Esophagus (tissue), 2 donors: ENCODE data around the gene TMEM209. TPM values are rescaled to one million over a fixed set of nuclear protein-coding genes. Genes with fewer than 3 reads are reported as not detected.

Source experiments
- H3K27ac ChIP-seq, 2 donors: one replicate each; pipeline ENCODE4 v1.5.1; 2013; ENCODE audit warnings: low read depth in 2 of 2, mild to moderate bottlenecking in 2 of 2, inconsistent platforms in 1 of 2, low read length in 1 of 2, moderate library complexity in 1 of 2
- H3K27me3 ChIP-seq, 2 donors: one replicate each; pipeline ENCODE4 v1.6.1; 2013; ENCODE audit warnings: low read length in 2 of 2, control low read depth in 1 of 2, mild to moderate bottlenecking in 1 of 2; ENCODE audit not compliant: insufficient read depth in 2 of 2, control insufficient read depth in 1 of 2
- H3K36me3 ChIP-seq, 2 donors: one replicate each; pipeline ENCODE4 v1.6.1; 2013; ENCODE audit warnings: low read length in 1 of 2; ENCODE audit not compliant: control insufficient read depth in 2 of 2, insufficient read depth in 2 of 2
- H3K4me1 ChIP-seq, 2 donors: one replicate each; pipeline ENCODE4 v1.6.1; 2013; ENCODE audit warnings: low read length in 1 of 2; ENCODE audit not compliant: control insufficient read depth in 2 of 2, insufficient read depth in 2 of 2
- H3K4me3 ChIP-seq, 2 donors: one replicate each; pipeline ENCODE4 v1.5.1; 2013; ENCODE audit warnings: low read length in 2 of 2, mild to moderate bottlenecking in 2 of 2, low read depth in 1 of 2, moderate library complexity in 1 of 2
- H3K9me3 ChIP-seq, 2 donors: one replicate each; pipeline ENCODE4 v1.6.1; 2013; ENCODE audit warnings: mild to moderate bottlenecking in 2 of 2, low read depth in 1 of 2, low read length in 1 of 2, moderate library complexity in 1 of 2; ENCODE audit not compliant: control insufficient read depth in 2 of 2, insufficient read depth in 1 of 2
- WGBS, 2 donors: extraction: QIAGEN DNeasy Blood & Tissue Kit; methylation state at CpG; one replicate each; pipeline ENCODE4 v1.1.7; 2013; 5-methylcytosine and 5-hydroxymethylcytosine counted together
- polyA plus RNA-seq, 2 donors: library from polyadenylated mRNA; stranded (reverse); fragments of 200-250 nt; gene quantifications; one replicate each; pipeline ENCODE4 v1.2.3, GENCODE V29; 2013
- donor health status: healthy with polysubstance abuse.
- donor health status: Bipolar disorder and iron deficiency.

The TMEM209 gene
- polyA plus RNA-seq, 2 donors = 4.0 to 4.2 TPM

DNA sequence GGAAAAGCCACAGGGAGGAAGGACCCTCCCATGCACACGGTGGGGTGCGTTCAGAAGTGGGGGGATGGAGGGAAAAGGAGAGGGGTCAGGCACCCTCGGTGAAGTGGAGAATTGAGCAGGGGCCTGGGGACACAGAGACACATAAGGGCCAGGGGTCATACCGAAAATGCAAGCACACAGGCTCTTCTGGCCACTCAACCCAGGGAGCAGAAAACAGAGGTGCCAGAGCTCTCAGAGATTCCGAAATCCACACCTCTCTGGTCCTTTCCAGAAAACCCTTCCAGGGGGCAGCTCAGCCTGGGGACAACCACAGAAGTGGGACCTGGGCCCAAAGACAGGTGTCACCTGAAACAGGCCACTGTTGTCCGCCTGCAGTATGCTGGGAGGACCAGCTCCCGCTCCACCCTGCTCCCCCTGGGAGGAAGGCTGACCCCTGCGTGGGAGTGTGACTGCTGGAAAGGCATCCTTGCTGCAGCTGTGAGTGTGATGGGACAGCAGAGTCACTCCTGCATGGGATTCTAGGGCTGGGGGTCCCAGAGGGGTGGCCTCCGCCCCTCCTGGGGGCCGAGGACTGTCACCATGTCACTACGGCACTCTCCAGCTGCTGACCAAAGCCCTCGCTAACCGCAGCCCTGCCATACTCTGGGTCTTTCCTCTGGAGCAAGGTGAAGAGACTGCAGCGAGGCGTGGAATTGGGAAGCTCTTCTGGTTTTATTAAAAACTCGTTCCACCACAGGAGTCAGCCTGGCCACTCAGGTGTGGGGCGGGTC lies 63.1 kb downstream of the TMEM209 start:
- H3K9me3 ChIP-seq = no peaks in the 10 kb centered on the region
- 70 to 75% methylated on average over 17 of the region's 17 CpGs for WGBS, 2 donors

DNA sequence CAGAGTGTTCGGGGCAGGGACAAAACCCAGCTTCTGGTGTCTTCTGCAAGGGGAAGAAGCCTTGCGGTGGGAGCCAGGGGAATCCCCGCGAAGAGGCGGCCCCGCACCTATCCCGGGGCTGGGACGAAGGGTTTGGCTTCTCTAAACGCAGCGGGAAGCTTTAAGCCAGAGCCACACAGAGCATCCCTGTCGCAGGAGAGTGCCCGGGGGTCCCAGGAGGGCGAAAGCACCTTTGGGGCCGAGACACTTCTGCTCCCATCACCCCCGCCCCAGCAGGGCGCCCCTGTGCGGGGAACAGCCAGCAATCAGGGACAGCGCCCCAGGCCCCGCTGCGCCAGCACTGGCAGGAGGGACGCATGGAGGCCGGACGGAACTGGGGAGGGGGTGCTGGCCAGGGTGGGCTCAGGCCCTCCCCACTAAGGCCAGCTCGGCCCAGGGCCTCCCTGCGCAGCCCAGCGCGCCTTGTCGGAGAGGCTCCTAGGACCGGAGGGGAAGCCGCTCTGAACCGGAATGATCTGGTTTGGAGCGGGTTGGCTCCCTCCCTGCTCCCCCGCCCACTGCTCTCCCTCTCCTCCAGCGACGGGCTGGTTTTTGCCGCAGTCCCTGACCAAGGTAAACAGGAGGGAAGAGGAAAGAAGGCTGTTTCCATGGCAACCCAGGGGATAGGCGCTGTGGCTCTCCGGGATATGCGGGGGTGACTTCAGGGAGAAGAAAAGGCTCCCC lies 63.9 kb downstream of the TMEM209 start:
- Histone ChIP-seq H3K4me3 (peak overlapping the region; percentile 56 to 58), H3K27ac (peak overlapping the region in 1 of 2 donors; percentile 59), H3K9me3 (no peaks in the 10 kb centered on the region), H3K36me3 (peaks cover 0 to 3% of the 10 kb centered on the region in 2 donors), H3K27me3 (no peaks in the 10 kb centered on the region), H3K4me1 (peaks cover 4 to 5% of the 10 kb centered on the region in 2 donors)
- 11 to 22% methylated on average over 30 to 39 of the region's 39 CpGs for WGBS, 2 donors

More for the DNA sequence above, 63.1 kb downstream of the TMEM209 start:
- Histone ChIP-seq H3K4me3 (peak overlapping the region in 1 of 2 donors; percentile 58), H3K4me1 (peaks cover 4 to 5% of the 10 kb centered on the region in 2 donors), H3K36me3 (peaks cover 0 to 3% of the 10 kb centered on the region in 2 donors), H3K27me3 (no peaks in the 10 kb centered on the region), H3K27ac (no peak overlapping the region)

- H3K36me3 ChIP-seq = peaks cover 0 to 3% of the 10 kb centered on the region in 2 donors
- H3K4me1 ChIP-seq = peaks cover 4 to 5% of the 10 kb centered on the region in 2 donors
- H3K4me3 ChIP-seq = peak overlapping the region in 1 of 2 donors; percentile 58
- 89 to 91% methylated on average over 47 of the region's 47 CpGs for WGBS, 2 donors
- H3K27ac ChIP-seq = no peak overlapping the region
- no peaks in the 10 kb centered on the region for H3K9me3 ChIP-seq
- no peaks in the 10 kb centered on the region for H3K27me3 ChIP-seq
These were observed 64.5 kb downstream of the TMEM209 start for GRCh38 chr7:130140551-130141160.

DNA sequence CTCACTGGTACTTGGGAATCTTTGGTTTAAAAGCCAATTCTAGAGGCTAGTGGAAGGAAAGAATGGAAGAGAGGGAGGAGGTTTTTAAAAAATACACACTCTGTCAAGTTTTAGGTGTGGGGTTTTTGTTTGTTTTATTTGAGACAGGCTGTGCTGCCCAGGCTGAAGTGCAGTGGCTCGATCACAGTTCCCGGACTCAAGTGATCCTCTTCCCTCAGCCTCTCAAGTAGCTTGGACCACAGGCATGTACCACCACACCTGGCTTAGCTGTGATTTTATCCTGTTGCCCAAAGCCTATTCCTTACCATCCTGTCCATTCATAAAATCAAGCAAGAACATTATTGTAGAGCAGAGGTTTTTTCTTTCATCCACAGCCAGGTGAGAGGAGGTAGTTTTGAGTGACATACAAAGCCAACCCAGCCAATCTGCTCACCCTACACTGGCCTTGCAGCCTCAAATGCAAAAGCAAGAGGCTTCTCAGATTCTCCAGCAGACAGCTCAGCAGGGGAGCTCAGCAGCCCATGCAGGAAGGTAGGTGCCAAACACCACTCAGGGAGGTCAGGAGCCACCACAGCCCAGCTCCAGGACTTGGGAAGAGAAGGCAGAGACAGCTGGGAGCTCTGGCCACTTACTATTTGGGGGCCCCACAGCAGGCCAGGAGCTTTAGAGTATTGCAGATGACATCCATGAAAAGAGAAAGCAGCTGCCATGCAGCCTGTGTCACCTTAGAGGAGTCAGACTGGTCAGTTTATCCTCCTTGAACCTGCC lies 65.8 kb downstream of the TMEM209 start:
- H3K27me3 ChIP-seq = no peaks in the 10 kb centered on the region
- 93 to 100% methylated on average over 2 of the region's 2 CpGs for WGBS, 2 donors
- H3K4me1 ChIP-seq = peaks cover 4 to 5% of the 10 kb centered on the region in 2 donors
- no peaks in the 10 kb centered on the region for H3K9me3 ChIP-seq
- H3K4me3 ChIP-seq = no peak overlapping the region
- peaks cover 3 to 4% of the 10 kb centered on the region in 2 donors for H3K36me3 ChIP-seq
- no peak overlapping the region for H3K27ac ChIP-seq

GRCh38 chr7:130137207-130137606 lies 68.0 kb downstream of the TMEM209 start:
- WGBS, 2 donors = 97 to 98% methylated on average over 4 of the region's 4 CpGs
- peaks cover 4 to 5% of the 10 kb centered on the region in 2 donors for H3K4me1 ChIP-seq
- H3K27ac ChIP-seq = no peak overlapping the region
- no peaks in the 10 kb centered on the region for H3K9me3 ChIP-seq
- no peaks in the 10 kb centered on the region for H3K27me3 ChIP-seq
- H3K4me3 ChIP-seq = no peak overlapping the region
- H3K36me3 ChIP-seq = peaks cover 3 to 12% of the 10 kb centered on the region in 2 donors

DNA sequence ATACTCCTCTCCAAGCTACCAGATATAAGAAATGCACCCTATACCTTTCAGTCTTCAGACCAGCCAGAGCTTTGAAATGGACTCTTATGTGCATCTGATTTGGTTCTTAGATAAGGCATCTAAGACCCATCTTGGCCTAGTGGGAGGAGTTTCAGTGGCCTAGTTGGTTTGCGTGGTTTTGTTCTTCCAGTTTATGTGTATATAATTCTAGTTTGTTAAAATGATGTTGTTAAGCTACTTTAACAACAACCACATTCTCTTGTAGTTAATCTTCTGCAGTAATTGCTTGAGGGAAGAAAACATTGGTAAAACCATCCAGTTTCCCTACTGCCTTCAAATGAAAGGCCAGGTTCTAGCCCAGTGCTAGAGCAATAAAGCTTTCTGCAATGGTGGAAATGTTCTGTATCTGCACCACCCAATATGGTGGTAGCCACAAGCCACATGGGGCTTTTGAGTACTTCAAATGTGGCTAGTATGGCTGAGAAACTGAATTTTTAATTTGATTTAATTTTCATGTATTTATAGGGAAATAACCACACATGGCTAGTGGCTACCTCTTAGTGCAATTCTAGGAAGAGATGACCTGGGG lies 68.5 kb downstream of the TMEM209 start:
- Histone ChIP-seq H3K4me1 (peaks cover 4 to 5% of the 10 kb centered on the region in 2 donors), H3K27me3 (no peaks in the 10 kb centered on the region), H3K27ac (no peak overlapping the region), H3K36me3 (peaks cover 3 to 12% of the 10 kb centered on the region in 2 donors), H3K9me3 (no peaks in the 10 kb centered on the region), H3K4me3 (no peak overlapping the region)
- WGBS, 2 donors = 93 to 96% methylated on average over 1 of the region's 1 CpG

GRCh38 chr7:130135208-130136205 lies 69.7 kb downstream of the TMEM209 start:
- 94 to 95% methylated on average over 10 of the region's 10 CpGs for WGBS, 2 donors

GRCh38 chr7:130134726-130135125 lies 70.5 kb downstream of the TMEM209 start:
- H3K9me3 ChIP-seq = no peaks in the 10 kb centered on the region
- H3K27me3 ChIP-seq = no peaks in the 10 kb centered on the region
- H3K4me1 ChIP-seq = no peaks in the 10 kb centered on the region
- WGBS, 2 donors = 97% methylated on average over 7 of the region's 7 CpGs
- peaks cover 6 to 16% of the 10 kb centered on the region in 2 donors for H3K36me3 ChIP-seq
- no peak overlapping the region for H3K4me3 ChIP-seq
- no peak overlapping the region for H3K27ac ChIP-seq

More at GRCh38 chr7:130135208-130136205, 69.7 kb downstream of the TMEM209 start:
- no peaks in the 10 kb centered on the region for H3K9me3 ChIP-seq
- H3K27ac ChIP-seq = no peak overlapping the region
- no peaks in the 10 kb centered on the region for H3K27me3 ChIP-seq
- H3K4me3 ChIP-seq = no peak overlapping the region
- peaks cover 6 to 13% of the 10 kb centered on the region in 2 donors for H3K36me3 ChIP-seq
- no peaks in the 10 kb centered on the region for H3K4me1 ChIP-seq
